Stomach (tissue), 9 donors: Measurements from ENCODE around the gene ARSG. TPM values are rescaled to one million over a fixed set of nuclear protein-coding genes. Genes with fewer than 3 reads are reported as not detected.
A peak's percentile ranks its signal among the peaks of the same experiment; 100 is the strongest.
"Not testable (repeated sequence)": the region's sequence is repeated elsewhere in the genome, so short reads cannot be mapped to it uniquely, and the experiment has no call there.

Source experiments
- DNase-seq, 2 donors: peaks; one replicate each; pipeline versions ENCODE4 v3.0.0 to v3.0.0-alpha.2; 2013 to 2019
- H3K27ac ChIP-seq, 5 donors: fragments of 200-600 bp in 4 of 5; sonication (generic) in 4 of 5; one replicate each; pipeline ENCODE4 v1.5.1; 2013 to 2019; ENCODE audit warnings: mild to moderate bottlenecking in 1 of 5, moderate library complexity in 1 of 5
- H3K27me3 ChIP-seq, 3 donors: fragments of 200-600 bp; sonication (generic); one replicate each; pipeline ENCODE4 v1.5.1; 2017 to 2019; ENCODE audit warnings: mixed run types in 1 of 3
- H3K36me3 ChIP-seq, 4 donors: fragments of 200-600 bp; sonication (generic); 1 replicate in 3 of 4; 2 replicates in 1 of 4; pipeline ENCODE4 v1.5.1; 2016 to 2019
- H3K4me1 ChIP-seq, 4 donors: fragments of 200-600 bp; sonication (generic); one replicate each; pipeline ENCODE4 v1.5.1; 2016 to 2019
- H3K4me3 ChIP-seq, 4 donors: fragments of 200-600 bp; sonication (generic) in 3 of 4; one replicate each; pipeline ENCODE4 v1.5.1; 2016 to 2019; ENCODE audit warnings: mild to moderate bottlenecking in 1 of 4
- H3K9me3 ChIP-seq, 4 donors: fragments of 200-600 bp; sonication (generic); one replicate each; pipeline ENCODE4 v1.5.1; 2016 to 2019
- CTCF ChIP-seq, 7 experiments: fragments of 450-650 bp in 4 of 7; fragments of 200-600 bp in 3 of 7; sonication (generic) in 3 of 7; IDR thresholded peaks; one replicate each; pipeline ENCODE4 v1.5.1; 2016 to 2019; ENCODE audit warnings: antibody characterized with exemption in 7 of 7, control low read depth in 2 of 7, mild to moderate bottlenecking in 1 of 7
- EP300 ChIP-seq: sonication (generic); formaldehyde crosslinking; IDR thresholded peaks from one replicate; pipeline ENCODE4 v1.6.1; 2017; ENCODE audit warnings: antibody characterized with exemption
- POLR2A ChIP-seq, 4 donors: fragments of 450-650 bp; IDR thresholded peaks; one replicate each; pipeline ENCODE4 v1.6.1; 2016; ENCODE audit warnings: antibody characterized with exemption in 4 of 4, control low read depth in 2 of 4, mild to moderate bottlenecking in 1 of 4, moderate library complexity in 1 of 4
- POLR2AphosphoS5 ChIP-seq, 3 donors: sonication (generic); formaldehyde crosslinking; IDR thresholded peaks; one replicate each; pipeline ENCODE4 v1.6.1; 2016; ENCODE audit warnings: antibody characterized with exemption in 3 of 3
- WGBS, 5 donors: extraction: QIAGEN DNeasy Blood & Tissue Kit in 3 of 5; methylation state at CpG; one replicate each; pipeline versions ENCODE4 v1.1.5 to v1.1.7; 2013 to 2018; 5-methylcytosine and 5-hydroxymethylcytosine counted together
- intact Hi-C: fragments of 100-400 bp; cut with DNase I; formaldehyde crosslinking; loops from one replicate; pipeline ENCODE4 v1.15.1; 2023; ENCODE audit warnings: low total_unique reads
- polyA plus RNA-seq, 3 donors: library from polyadenylated mRNA; stranded (reverse); fragments of 200-250 nt; gene quantifications; one replicate each; pipeline ENCODE4 v1.2.3, GENCODE V29; 2013
- total RNA-seq, 5 donors: library from RNA; depleted of rRNA; stranded (reverse); fragments of >200 nt; gene quantifications; one replicate each; pipeline versions ENCODE4 v1.1.0 to v1.2.3, GENCODE V29; 2014 to 2016
- donor health status: healthy with polysubstance abuse.
- donor health status: Bipolar disorder and iron deficiency.
- donor health status: healthy.

ARSG gene
- total and polyA plus RNA-seq, 8 donors: 0.45 to 74.7 (median 2.4) TPM

- H3K36me3 ChIP-seq: peaks cover 0 to 13% (median 0%) of the 10 kb centered on the region in 4 donors
- no peak for DNase-seq
- 66 to 89% (median 82%) methylated on average over 4 of the region's 4 CpGs for WGBS, 5 donors
- H3K27ac ChIP-seq: no peak overlapping the region
- no peaks in the 10 kb centered on the region for H3K9me3 ChIP-seq
- no peaks in the 10 kb centered on the region for H3K27me3 ChIP-seq
- no peak overlapping the region for H3K4me3 ChIP-seq
- TF ChIP-seq POLR2AphosphoS5 (IDR thresholded peaks at IDR 0.05) (no peak), POLR2A (IDR thresholded peaks at IDR 0.05) (no peak), EP300 (no peak), CTCF (IDR thresholded peaks at IDR 0.05) (no peak)
- H3K4me1 ChIP-seq: peaks cover 0 to 15% (median 5%) of the 10 kb centered on the region in 4 donors
- intact Hi-C loops: no loop called here
These were observed 61.8 kb downstream of the ARSG start for GRCh38 chr17:68353111-68353521.

GRCh38 chr17:68354311-68354710 is 63.0 kb downstream of the ARSG start:
- 72 to 92% (median 78%) methylated on average over 2 of the region's 2 CpGs for WGBS, 5 donors
- intact Hi-C loops, H3K9me3 ChIP-seq, H3K4me1 ChIP-seq, H3K27me3 ChIP-seq, H3K27ac ChIP-seq, DNase-seq, H3K4me3 ChIP-seq: not testable (repeated sequence)
- peaks cover 0 to 13% (median 0%) of the 10 kb centered on the region in 4 donors for H3K36me3 ChIP-seq

- WGBS, 5 donors: 89 to 96% (median 90%) methylated on average over 5 of the region's 5 CpGs
- H3K4me1 ChIP-seq, H3K9me3 ChIP-seq, H3K27me3 ChIP-seq, intact Hi-C loops, H3K27ac ChIP-seq, H3K4me3 ChIP-seq, DNase-seq: not testable (repeated sequence)
- peaks cover 0 to 13% (median 0%) of the 10 kb centered on the region in 4 donors for H3K36me3 ChIP-seq
These were observed 63.8 kb downstream of the ARSG start for GRCh38 chr17:68355108-68355507.

- no peak overlapping the region for H3K4me3 ChIP-seq
- H3K9me3 ChIP-seq: no peaks in the 10 kb centered on the region
- peaks cover 0 to 13% (median 0%) of the 10 kb centered on the region in 4 donors for H3K36me3 ChIP-seq
- no peaks in the 10 kb centered on the region for H3K27me3 ChIP-seq
- H3K4me1 ChIP-seq: peaks cover 0 to 5% (median 0%) of the 10 kb centered on the region in 4 donors
- 67 to 92% (median 80%) methylated on average over 8 of the region's 8 CpGs for WGBS, 5 donors
- H3K27ac ChIP-seq: peak overlapping the region in 1 of 5 donors; percentile 30
- DNase-seq: peak in 1 of 2 donors; percentile 52
- intact Hi-C loops: no loop called here
- TF ChIP-seq POLR2A (IDR thresholded peaks at IDR 0.05): no peak
- no peak for TF ChIP-seq POLR2AphosphoS5 (IDR thresholded peaks at IDR 0.05)
- TF ChIP-seq EP300: no peak
- TF ChIP-seq CTCF (IDR thresholded peaks at IDR 0.05): no peak
These were observed 65.2 kb downstream of the ARSG start for GRCh38 chr17:68356520-68356919.

GRCh38 chr17:68356949-68357455 is 65.7 kb downstream of the ARSG start:
- 87 to 94% (median 90%) methylated on average over 3 of the region's 3 CpGs for WGBS, 5 donors
- Histone ChIP-seq H3K27me3 (no peaks in the 10 kb centered on the region), H3K9me3 (no peaks in the 10 kb centered on the region), H3K27ac (peak overlapping the region in 1 of 5 donors; percentile 30), H3K4me3 (no peak overlapping the region), H3K36me3 (peaks cover 0 to 13% (median 0%) of the 10 kb centered on the region in 4 donors), H3K4me1 (peaks cover 0 to 5% (median 0%) of the 10 kb centered on the region in 4 donors)
- intact Hi-C loops: no loop called here
- no peak for TF ChIP-seq CTCF (IDR thresholded peaks at IDR 0.05)
- TF ChIP-seq POLR2AphosphoS5 (IDR thresholded peaks at IDR 0.05): no peak
- TF ChIP-seq POLR2A (IDR thresholded peaks at IDR 0.05): no peak
- TF ChIP-seq EP300: no peak
- DNase-seq: no peak
